ENCODE data around the gene RBM48. TPM values are rescaled to one million over a fixed set of nuclear protein-coding genes. Genes with fewer than 3 reads are reported as not detected.

The RBM48 gene
- total and polyA plus RNA-seq, 2 of the 8 experiments (the other 6 are each of a cell fraction or from before 2014, with no cell fraction given) = 4.3 to 8.6 TPM

DNA sequence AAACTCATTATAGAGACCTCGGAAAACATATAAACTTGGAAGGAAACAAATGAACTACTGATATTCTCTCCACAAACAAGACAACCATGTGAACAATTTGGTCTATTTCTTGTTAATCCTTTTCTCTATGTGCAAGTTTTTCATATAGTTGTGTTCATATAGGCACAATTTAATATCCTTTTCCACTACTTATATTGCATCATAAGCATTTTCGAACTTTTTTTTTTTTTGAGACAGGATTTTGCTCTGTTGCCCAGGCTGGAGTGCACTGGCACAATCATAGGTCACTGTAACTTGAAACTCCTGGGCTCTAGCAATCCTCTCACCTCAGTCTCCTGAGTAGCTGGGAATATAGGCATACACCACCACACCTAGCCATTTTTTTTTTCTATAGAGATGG, 5.5 kb upstream of the RBM48 start (continued):
- no peak for TF ChIP-seq EP300 (IDR thresholded peaks at IDR 0.05; ENCODE audit: borderline replicate concordance in 1 of 2, low read depth in 2 of 2, low read length in 2 of 2)
- TF ChIP-seq SP4 (IDR thresholded peaks at IDR 0.05; ENCODE audit: low read length) = no peak
- no peak for TF ChIP-seq SRF (IDR thresholded peaks at IDR 0.05; ENCODE audit: low read depth, low read length)

All from H1 (cell line).